GM21381 (cell line): ENCODE measurements around the gene LCE6A.

Experiments used
- ATAC-seq: cut with Tn5 transposase; IDR thresholded peaks from one replicate; pipeline ENCODE4 v1.9.1; 2021; ENCODE audit warnings: mild to moderate bottlenecking, moderate library complexity; ENCODE audit not compliant: unreplicated experiment

Gene LCE6A

DNA sequence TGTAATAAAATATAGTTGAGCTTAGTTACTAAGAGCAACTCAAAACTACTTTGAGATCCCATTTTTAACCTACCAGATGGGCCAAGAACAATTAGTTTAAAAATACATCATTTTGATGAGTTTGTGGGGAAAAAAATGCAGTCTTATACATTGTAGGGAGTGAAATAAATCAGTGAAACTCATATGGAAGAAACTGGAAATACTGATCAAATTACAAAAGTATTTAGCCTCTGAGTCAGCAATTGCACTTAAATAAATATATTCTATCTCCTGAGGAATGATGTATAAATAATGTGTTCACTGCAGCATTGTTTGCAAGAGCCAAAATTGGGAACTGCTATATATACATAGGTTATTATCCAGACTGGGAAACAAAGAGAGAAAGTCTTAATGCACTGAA lies 30.8 kb downstream of the LCE6A start:
- no peak for ATAC-seq

DNA sequence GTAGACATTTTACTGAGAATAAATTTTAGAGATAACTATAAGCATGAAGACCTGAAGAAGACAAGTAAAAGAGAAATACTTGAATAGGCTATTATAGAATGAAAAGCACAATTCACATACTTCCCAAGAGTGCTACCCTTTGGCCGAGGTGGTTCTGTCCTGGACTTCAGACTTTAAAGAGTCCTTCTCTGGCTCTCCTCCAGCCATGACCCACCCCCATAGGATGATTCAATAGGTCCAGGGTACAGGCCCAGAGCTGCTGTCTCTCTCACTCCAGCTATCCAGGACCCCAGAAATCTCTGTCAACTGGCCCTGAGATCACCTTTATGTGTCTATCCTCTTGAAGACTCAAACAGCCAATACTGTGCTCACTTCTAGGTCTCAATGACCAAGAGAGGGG lies 34.2 kb downstream of the LCE6A start:
- ATAC-seq, result no peak

DNA sequence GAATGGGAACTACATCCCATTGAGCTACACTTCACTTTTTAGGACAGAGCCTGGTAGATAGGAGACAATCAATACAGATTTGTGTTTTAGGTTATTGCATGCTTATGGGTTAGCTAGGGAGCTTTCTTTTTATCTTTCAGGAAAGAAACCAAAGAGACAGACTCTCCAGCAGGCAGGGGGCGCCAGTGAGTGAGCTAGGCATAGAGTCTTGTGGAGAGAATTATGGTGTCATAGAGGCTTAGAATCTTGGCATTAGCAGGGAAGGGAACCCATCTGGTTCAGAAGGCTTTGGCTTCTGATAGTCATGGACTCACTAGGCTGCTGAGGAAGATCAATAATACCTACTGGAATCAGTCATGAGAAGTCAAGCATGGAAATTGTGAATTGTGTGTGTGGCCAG lies 35.4 kb downstream of the LCE6A start, which contains the start of gene SMCP:
Gene SMCP, plus strand, starts transcription at position 281 of the 400 bp plus-strand sequence. CDS start 6,101 bp downstream, outside the sequence.
- no peak for ATAC-seq

DNA sequence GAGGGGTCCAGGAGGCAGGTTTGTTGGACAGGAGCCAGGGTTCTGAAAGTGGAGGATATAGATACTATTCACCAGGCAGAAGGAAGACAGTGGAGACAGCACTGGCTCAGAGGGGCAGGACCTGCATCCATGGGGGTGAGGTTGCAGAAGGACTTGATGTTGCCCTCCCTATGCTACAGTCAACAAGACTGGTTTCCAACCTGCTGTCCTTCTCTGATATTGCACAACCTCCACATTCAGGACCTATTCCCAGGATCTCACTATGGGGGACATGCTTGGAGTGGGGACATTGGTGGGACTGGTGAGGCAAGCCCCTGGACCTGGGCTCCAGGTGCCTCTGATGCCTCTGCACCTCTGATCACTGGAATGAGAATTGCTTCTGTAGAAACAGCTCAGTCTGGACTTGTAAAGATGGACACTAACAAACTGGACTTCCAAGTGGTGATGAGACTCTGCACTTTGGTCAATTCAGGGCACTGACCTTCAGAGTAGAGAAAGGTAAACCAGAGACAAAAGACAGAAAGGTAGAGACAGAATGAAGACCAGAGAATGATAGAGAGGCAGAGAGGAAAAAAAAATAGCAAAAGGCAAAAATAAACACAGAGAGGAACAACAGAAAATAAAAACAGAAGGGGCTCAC lies 37.0 kb downstream of the LCE6A start:
- ATAC-seq, result no peak

DNA sequence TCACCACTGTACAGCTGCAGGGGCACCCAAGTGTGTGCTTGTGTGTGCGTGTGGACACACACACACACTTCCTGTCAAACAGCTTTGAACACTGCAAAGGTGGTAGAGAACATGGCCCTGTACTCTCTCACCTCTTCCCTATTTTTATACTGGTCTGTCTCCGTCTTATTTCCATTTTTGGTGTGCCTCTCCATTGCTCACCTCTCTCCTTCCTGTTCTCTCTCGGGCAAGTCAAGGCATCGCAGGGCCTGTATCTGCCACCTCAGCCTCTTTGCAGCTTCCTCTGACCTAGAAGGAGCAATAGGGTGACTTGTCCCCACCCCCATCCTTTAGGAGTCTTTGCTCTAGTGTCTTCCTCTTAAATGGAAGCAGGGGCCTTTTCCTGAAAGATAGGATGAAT lies 37.7 kb downstream of the LCE6A start:
- no peak for ATAC-seq

DNA sequence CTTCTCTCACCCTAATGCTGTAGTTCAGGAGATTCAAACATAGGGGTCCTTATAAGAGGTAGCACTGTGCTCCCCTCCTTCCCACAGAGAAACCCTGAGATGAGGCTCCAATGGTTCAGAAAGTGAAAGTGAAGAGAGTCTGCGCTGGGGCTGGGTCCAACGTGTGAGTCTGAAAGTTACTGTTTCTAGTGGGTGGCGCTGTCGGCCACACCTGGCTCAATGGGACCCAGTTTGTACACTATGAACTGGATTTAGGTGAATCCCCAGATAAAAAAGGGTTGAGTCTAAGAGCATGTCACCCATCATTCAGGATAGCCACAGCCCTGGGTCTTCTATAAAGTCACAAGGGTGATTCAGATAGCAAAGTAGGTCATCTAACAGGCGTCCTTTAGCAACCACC lies 38.3 kb downstream of the LCE6A start:
- no peak for ATAC-seq

DNA sequence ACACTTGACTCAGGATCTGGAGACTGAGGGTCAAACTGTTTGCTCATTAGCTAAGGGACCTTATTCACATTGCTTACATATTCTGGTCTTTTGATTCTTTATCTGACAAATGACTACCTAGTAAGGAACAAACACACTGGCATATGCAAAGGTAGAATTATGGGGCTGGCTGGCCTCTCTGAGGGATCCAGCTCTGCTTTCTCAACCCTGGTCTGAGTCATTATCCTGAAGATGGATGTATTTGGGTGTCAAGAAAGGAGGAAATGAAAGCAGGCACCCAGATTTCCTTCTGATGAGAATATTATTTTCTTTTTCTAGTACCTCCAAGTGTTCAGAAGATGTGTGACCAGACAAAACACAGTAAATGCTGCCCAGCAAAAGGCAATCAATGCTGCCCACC lies 41.4 kb downstream of the LCE6A start:
- ATAC-seq, result no peak

DNA sequence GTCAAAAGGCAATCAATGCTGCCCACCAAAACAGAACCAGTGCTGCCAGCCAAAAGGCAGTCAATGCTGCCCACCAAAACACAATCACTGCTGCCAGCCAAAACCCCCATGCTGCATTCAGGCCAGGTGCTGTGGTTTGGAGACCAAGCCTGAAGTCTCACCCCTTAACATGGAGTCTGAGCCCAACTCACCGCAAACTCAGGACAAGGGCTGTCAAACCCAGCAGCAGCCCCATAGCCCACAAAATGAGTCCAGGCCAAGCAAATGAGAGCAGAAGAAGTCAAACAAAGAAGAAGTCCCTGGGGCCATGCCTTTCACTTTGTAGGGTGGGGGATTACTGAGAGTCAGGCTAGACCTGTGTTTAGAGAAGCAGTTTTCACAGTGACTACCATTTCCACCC lies 41.9 kb downstream of the LCE6A start:
- ATAC-seq, result no peak

DNA sequence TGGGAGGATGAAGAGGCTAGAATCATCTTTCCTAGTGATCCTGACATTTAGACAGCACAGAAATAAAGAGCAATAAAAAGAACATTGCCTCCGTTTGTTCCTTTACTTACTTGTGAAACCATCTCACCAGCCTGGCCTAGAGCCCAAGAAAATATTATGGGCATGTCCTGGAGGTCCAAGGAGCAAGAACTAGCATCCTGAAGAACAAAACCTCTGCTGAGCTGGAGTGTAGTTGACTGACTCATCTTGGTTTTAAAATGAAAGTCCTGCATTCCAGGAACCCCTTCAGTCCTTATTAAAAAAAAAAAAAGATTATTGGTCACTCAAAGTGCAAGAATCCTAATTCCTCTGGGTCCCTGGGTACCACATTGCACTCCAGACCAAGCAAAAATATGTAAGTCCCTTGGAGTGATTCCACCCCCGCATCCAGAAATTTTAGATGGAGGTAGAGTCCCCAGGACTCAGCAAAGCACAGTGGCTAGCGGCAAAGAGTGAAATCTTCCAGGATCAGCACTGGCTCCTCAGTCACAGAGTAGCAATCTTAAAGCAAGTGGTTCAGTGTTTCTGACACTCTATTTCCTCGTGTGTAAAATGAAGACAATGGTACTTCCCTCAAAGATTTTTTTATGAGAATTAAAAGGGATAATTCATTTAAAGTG lies 42.4 kb downstream of the LCE6A start:
- ATAC-seq, result no peak

DNA sequence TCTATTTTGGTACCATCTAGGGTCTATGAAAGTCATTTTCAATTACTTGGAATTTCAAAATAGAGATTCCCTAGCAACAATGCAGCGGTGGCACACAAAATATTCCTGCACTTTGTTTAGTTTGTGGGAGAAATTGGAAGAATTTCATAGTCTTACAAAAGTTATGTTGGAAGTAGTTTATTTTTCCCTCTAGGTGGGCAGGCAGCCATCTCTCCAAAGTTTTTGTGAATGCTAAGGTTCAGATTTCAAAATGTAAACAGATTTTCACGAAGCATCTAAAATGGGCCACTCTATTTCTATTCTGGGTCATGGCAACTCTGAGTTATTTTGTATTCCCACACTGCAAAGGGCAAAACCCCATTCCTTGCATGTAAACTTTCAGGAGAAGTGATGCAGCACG lies 43.4 kb downstream of the LCE6A start:
- ATAC-seq, result no peak

DNA sequence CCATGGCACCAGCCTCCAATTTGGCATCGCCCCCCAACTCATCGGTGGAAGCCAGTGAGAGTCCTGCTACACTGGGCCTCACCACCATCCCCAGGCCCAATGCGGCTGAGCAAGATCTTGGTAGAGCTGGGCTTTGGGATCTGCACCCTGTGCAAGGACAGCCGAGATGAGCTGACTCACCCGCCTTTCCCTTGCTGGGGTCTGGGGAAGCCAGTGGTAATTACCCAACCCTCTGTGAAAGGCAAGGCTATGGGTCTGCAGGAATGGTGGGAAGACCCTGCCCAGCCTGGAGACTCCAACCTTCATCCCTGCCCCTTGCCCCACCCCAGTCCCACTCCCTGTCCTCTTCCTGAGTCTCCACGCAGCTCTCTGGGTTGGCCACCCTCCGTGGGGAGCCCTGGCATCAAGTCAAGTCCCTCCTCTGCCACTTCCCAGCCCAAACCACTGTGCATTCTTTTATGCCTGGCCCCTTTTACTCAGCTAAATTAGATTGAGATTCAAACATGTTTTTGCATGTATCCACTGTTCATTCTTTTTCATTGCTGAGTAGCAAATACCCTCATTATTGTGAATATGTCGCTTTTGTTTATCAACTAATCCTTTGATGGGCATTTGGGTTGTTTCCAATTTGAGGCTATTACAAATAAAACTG lies 44.2 kb downstream of the LCE6A start:
- no peak for ATAC-seq

DNA sequence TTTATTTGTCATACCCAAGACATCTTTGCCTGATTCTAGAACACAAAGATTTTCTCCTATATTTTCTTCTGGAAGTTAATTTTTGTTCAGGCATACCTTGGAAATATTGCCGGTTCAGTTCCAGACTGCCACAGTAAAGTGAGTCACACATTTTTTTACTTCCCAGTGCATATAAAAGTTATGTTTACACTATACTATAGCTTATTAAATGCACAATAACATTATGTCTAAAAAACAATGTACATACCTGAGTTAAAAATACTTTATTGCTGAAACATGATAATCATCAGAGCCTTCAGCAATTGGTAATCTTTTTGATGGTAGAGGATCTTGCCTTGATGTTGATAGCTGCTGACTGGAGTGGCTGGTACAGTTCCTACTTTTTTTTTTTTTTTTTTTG lies 45.5 kb downstream of the LCE6A start:
- ATAC-seq, result no peak
